Nephron (organoid): ENCODE data around the gene COL26A1.

Experiments used
- H3K27ac Mint-ChIP-seq, 3 experiments: 2 replicates each; pipeline ENCODE4 v1.8.0; 2020; ENCODE audit warnings: mixed read lengths in 3 of 3, mild to moderate bottlenecking in 2 of 3, moderate library complexity in 1 of 3
- H3K27me3 Mint-ChIP-seq: 2 replicates; pipeline ENCODE4 v1.8.0; 2021; ENCODE audit warnings: low read depth, mild to moderate bottlenecking, moderate library complexity, mixed read lengths
- H3K36me3 Mint-ChIP-seq: 2 replicates; pipeline ENCODE4 v1.8.0; 2020; ENCODE audit warnings: low read depth, mixed read lengths
- H3K4me1 Mint-ChIP-seq: 2 replicates; pipeline ENCODE4 v1.8.0; 2020; ENCODE audit warnings: mixed read lengths
- H3K4me3 Mint-ChIP-seq, 3 experiments: 2 replicates each; pipeline ENCODE4 v1.8.0; 2020; ENCODE audit warnings: mild to moderate bottlenecking in 3 of 3, mixed read lengths in 3 of 3, moderate library complexity in 2 of 3
- H3K9me3 Mint-ChIP-seq: 2 replicates; pipeline ENCODE4 v1.8.0; 2020; ENCODE audit warnings: mixed read lengths
- CTCF ChIP-seq, 3 experiments: fragments of 200-600 bp; sonication (generic); IDR thresholded peaks; one replicate each; pipeline ENCODE4 v1.5.0; 2021; ENCODE audit warnings: antibody characterized with exemption in 3 of 3; ENCODE audit not compliant: unreplicated experiment in 3 of 3

The COL26A1 gene

DNA sequence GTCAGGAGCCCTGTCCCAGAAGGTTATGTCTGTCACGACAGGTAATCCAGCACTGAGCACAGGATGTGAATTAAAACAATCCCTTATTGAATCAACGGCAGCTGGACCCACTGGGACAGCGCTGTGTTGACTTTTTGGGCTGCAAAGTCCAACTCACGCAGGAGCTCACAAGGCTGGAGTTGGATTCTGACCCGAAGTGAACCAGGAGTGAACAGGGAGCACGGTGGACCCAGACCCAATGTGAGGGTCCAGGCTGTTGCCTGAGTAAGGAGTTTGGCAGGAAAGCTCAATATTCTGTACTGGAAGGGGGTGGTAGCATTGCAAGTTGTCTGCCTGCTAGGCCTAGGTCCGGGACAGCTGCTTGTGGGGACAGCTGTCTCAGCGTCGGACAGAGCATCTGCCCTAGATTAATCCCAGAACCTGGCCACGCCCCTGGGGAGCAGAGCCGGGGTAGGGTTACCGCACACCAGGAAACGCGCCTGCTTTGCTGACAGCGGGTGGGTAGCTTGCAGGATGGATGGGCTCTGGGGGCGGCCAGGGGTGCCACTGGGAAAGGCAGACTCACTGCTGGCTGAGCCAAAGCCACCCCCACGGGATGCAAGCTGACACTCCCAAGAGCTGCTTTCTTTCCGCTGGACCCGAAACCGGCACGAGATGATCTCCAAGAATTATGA is 24.0 kb downstream of the COL26A1 start:
- Mint-ChIP-seq H3K4me1 (peaks cover 34% of the 10 kb centered on the region), H3K9me3 (no peaks in the 10 kb centered on the region), H3K36me3 (peaks cover 9% of the 10 kb centered on the region), H3K4me3 (peak overlapping the region; percentile 33 to 57 (median 55)), H3K27ac (peak overlapping the region; percentile 70 to 92 (median 92)), H3K27me3 (peaks cover under 1% of the 10 kb centered on the region)
- TF ChIP-seq CTCF (IDR thresholded peaks at IDR 0.05; ENCODE audit: unreplicated experiment in 3 of 3), result no peak

GRCh38 chr7:101390901-101391301 is 28.2 kb downstream of the COL26A1 start:
- H3K9me3 Mint-ChIP-seq, result no peaks in the 10 kb centered on the region
- peaks cover 7% of the 10 kb centered on the region for H3K27me3 Mint-ChIP-seq
- H3K27ac Mint-ChIP-seq, result peak overlapping the region; percentile 18 to 85 (median 76)
- H3K4me1 Mint-ChIP-seq, result peaks cover 28% of the 10 kb centered on the region
- H3K36me3 Mint-ChIP-seq, result no peaks in the 10 kb centered on the region
- no peak overlapping the region for H3K4me3 Mint-ChIP-seq
- TF ChIP-seq CTCF (IDR thresholded peaks at IDR 0.05; ENCODE audit: unreplicated experiment in 3 of 3), result no peak

DNA sequence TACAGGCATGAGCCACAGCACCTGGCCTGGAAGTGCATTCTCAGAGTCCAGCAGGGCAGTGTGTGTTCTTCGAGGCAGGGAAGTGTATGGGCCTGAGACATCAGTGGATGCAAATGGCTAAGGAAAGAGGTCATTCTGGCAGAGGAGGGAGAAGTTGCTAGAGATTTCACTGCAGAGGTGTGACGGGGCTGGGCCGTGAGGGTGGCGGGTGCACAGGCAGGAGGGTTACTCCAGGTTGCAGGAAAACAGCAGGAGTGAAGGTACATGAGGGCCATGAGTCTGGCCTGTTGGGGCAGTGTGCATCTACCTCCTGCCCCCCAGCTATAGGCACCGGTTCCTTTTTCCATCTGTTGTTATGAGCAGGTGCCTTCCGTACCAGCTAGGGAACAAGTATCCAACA is 29.3 kb downstream of the COL26A1 start:
- H3K36me3 Mint-ChIP-seq, result no peaks in the 10 kb centered on the region
- no peaks in the 10 kb centered on the region for H3K9me3 Mint-ChIP-seq
- H3K27me3 Mint-ChIP-seq, result peaks cover 7% of the 10 kb centered on the region
- H3K4me1 Mint-ChIP-seq, result peaks cover 21% of the 10 kb centered on the region
- no peak overlapping the region for H3K4me3 Mint-ChIP-seq
- H3K27ac Mint-ChIP-seq, result peak overlapping the region in 2 of 3 experiments; percentile 54 to 60
- TF ChIP-seq CTCF (IDR thresholded peaks at IDR 0.05; ENCODE audit: unreplicated experiment in 3 of 3), result no peak

DNA sequence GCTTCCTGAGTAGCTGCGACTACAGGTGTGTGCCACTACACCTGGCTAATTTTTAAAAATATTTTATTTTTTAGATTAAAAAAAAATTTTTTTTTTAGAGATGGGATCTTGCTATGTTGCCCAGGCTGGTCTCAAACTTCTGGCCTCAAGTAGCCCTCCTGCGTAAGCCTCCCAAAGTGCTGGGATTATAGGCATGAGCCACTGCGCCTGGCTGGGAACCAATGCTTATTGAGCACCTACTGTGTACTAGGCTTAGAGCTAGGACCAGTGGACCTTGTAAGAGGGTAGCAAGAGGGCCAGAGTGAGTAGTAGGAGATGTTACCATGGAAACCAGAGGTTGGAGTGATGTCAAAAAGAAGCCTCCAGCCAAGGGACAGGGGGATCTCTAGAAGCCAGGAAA is 31.2 kb downstream of the COL26A1 start:
- H3K36me3 Mint-ChIP-seq, result peaks cover 9% of the 10 kb centered on the region
- H3K4me3 Mint-ChIP-seq, result no peak overlapping the region
- TF ChIP-seq CTCF (IDR thresholded peaks at IDR 0.05; ENCODE audit: unreplicated experiment in 3 of 3), result no peak
- H3K27ac Mint-ChIP-seq, result no peak overlapping the region
- no peaks in the 10 kb centered on the region for H3K9me3 Mint-ChIP-seq
- peaks cover 15% of the 10 kb centered on the region for H3K4me1 Mint-ChIP-seq
- H3K27me3 Mint-ChIP-seq, result peaks cover 11% of the 10 kb centered on the region

GRCh38 chr7:101395376-101395775 is 32.7 kb downstream of the COL26A1 start:
- Mint-ChIP-seq H3K4me1 (peaks cover 16% of the 10 kb centered on the region), H3K27me3 (peaks cover 14% of the 10 kb centered on the region), H3K4me3 (no peak overlapping the region), H3K27ac (peak overlapping the region in 1 of 3 experiments; percentile 67), H3K36me3 (peaks cover 9% of the 10 kb centered on the region), H3K9me3 (no peaks in the 10 kb centered on the region)
- TF ChIP-seq CTCF (IDR thresholded peaks at IDR 0.05; ENCODE audit: unreplicated experiment in 3 of 3), result no peak

GRCh38 chr7:101397243-101397642 is 34.6 kb downstream of the COL26A1 start:
- no peak overlapping the region for H3K4me3 Mint-ChIP-seq
- peaks cover 11% of the 10 kb centered on the region for H3K27me3 Mint-ChIP-seq
- H3K4me1 Mint-ChIP-seq, result peaks cover 20% of the 10 kb centered on the region
- H3K36me3 Mint-ChIP-seq, result peaks cover 9% of the 10 kb centered on the region
- no peaks in the 10 kb centered on the region for H3K9me3 Mint-ChIP-seq
- TF ChIP-seq CTCF (IDR thresholded peaks at IDR 0.05; ENCODE audit: unreplicated experiment in 3 of 3), result no peak
- peak overlapping the region in 1 of 3 experiments; percentile 41 for H3K27ac Mint-ChIP-seq
